D721Med (cell line): ENCODE data around the gene LITAFD.

Experiments used
- DNase-seq: peaks from one replicate; pipeline ENCODE4 v3.0.0; 2011; ENCODE audit warnings: low spot score; ENCODE audit not compliant: insufficient read length
- FAIRE-seq: peaks from 2 replicates; lab custom pipeline; 2011; peaks lifted over from hg19 to GRCh38; lab: Jason Lieb, UNC
- CTCF ChIP-seq: IDR thresholded peaks from 2 replicates; pipeline ENCODE4 v1.5.1; 2012; ENCODE audit warnings: mild to moderate bottlenecking, control low read depth; ENCODE audit not compliant: insufficient read depth; ENCODE audit errors: missing control alignments

Gene LITAFD

DNA sequence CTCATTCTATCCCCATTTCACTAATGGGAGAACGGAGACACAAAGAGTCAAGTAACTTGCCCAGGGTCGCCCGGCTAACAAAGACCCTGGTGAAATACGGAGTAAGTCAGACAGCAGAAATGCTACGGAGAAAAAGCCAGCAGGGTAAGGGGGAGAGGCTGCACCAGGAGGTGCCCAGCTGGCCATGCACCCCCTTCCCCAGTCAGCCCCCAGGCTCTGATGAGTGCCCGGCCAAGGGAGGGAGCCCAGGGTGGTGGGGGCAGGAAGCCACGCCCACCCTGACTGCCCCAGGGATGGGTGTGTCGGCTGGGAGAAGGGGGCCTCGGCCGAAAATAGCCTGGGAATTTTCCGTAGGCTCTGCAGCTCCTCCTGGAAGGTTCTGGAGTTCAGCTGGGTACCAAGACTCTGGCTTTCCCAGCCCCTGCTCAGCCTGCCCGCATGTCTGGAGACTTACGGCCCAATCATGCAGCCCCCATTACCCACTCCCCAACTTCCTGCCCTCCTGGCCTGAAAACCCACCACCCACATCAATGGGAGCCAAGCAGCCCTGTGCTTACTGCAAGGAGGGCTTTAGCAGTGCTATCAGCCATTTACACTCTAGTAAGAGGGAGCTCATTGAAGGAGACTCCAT lies 17.6 kb upstream of the LITAFD start:
- no peak for DNase-seq
- FAIRE-seq = no peak
- TF ChIP-seq CTCF = no peak

DNA sequence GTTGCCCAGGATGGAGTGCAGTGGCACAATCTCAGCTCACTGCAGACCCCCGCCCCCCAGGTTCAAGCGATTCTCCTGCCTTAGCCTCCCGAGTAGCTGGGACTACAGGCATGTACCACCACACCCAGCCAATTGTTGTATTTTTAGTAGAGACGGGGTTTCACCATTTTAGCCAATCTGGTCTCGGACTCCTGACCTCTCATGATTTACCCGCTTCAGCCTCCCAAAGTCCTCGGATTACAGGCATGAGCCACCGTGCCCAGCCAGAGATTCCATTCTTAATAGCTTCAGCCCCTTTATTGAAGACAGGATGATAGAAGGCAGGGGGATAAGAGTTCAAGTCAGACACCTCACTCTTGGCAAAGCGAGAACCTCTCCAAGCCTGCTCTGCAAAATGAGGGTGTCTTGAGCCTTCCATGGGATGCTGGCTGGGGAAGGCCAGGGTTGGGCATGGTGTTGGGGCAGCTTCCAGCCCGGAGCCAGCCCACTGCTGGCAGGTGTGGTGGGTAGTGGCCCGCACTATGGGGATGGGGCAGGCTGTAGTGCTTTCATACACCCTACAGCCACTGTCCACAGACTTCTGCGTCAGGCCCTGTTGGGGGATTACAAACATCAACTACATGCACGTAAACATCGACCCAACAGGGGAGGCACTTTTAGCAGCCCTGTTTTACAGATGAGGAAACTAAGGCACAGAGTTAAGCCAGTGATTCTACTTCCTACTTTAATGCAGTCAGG lies 16.8 kb upstream of the LITAFD start:
- FAIRE-seq (no peak), DNase-seq (no peak)
- no peak for TF ChIP-seq CTCF

- TF ChIP-seq CTCF = no peak
- DNase-seq (no peak), FAIRE-seq (no peak)
Measured at GRCh38 chr16:8866118-8866883, 15.8 kb upstream of the LITAFD start.

DNA sequence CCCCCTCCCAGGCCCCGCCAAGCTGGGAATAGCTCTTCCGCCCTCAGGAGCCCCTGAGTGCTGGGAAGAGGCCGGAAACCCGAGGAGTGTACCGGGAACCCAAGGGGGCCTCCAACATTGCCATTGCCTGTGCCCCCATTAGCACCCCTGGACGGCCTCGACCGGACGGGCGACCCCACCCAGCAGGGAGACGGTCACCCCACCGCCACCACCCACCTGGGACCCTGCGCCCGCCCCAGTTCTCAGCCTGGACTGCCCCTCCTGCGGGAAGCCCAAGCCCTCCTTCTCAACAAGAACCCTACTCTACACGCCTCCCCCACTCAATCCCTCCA lies 15.3 kb upstream of the LITAFD start:
- DNase-seq = no peak
- no peak for TF ChIP-seq CTCF
- no peak for FAIRE-seq

GRCh38 chr16:8867216-8867931 lies 14.8 kb upstream of the LITAFD start:
- DNase-seq (no peak), FAIRE-seq (no peak)
- TF ChIP-seq CTCF = no peak

DNA sequence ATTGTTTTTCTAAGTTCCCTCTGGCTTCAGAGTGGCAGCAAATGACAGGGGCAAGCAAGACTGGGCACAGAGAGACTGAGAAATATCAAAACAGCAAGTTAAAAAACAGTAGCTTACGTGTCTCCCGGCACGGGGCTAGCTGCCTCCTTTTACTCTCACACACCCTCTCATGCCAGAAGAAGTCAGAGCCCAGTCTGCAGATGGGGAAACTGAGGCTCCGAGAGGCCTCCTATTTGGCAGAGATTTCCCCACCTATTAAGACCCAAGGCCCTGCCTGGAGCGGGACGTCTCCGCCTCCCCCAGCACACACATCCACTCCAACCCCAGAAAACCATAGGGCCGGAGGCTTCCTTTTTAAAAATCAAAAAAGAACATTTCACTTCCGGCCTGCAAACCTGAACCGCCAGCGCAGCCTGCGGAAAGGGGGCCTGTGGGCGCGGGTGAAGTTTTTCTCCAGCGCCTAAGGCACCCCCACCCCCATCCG lies 14.2 kb upstream of the LITAFD start:
- no peak for TF ChIP-seq CTCF
- no peak for FAIRE-seq
- no peak for DNase-seq
